Measurements from ENCODE around the gene KIF7.
"Not testable (repeated sequence)": the region's sequence is repeated elsewhere in the genome, so short reads cannot be mapped to it uniquely, and the experiment has no call there.

The KIF7 gene

GRCh38 chr15:89611317-89611716 is 44.0 kb downstream of the KIF7 start:
- no peak for DNase-seq

GRCh38 chr15:89599021-89599420 is 56.2 kb downstream of the KIF7 start:
- DNase-seq: no peak

- DNase-seq: no peak
These were observed 62.2 kb downstream of the KIF7 start for GRCh38 chr15:89593018-89593417.

- DNase-seq: no peak
These were observed 63.4 kb downstream of the KIF7 start for GRCh38 chr15:89591834-89592233.

- no peak for DNase-seq
These were observed 67.3 kb downstream of the KIF7 start for GRCh38 chr15:89587955-89588354.

- no peak for DNase-seq
These were observed 68.6 kb downstream of the KIF7 start for GRCh38 chr15:89586651-89587050.

GRCh38 chr15:89580747-89581146 is 74.5 kb downstream of the KIF7 start:
- DNase-seq: not testable (repeated sequence)

- no peak for DNase-seq
These were observed 77.1 kb downstream of the KIF7 start for GRCh38 chr15:89578146-89578545.
